Keratinocyte (primary cell): ENCODE measurements around the gene CHD9NB. TPM values are rescaled to one million over a fixed set of nuclear protein-coding genes. Genes with fewer than 3 reads are reported as not detected.
"Not testable (repeated sequence)": the region's sequence is repeated elsewhere in the genome, so short reads cannot be mapped to it uniquely, and the experiment has no call there.

Source experiments
- DNase-seq: peaks from one replicate; pipeline ENCODE4 v3.0.0-alpha.2; 2011; ENCODE audit warnings: low read depth, missing footprints, low spot score
- FAIRE-seq: peaks from 2 replicates; lab custom pipeline; 2011; peaks lifted over from hg19 to GRCh38; lab: Jason Lieb, UNC
- H2AFZ ChIP-seq: 2 replicates; pipeline ENCODE4 v1.6.0; 2012; ENCODE audit warnings: low read length, control low read depth, inconsistent platforms; ENCODE audit not compliant: control insufficient read depth
- H3K27ac ChIP-seq: 2 replicates; pipeline ENCODE4 v1.5.1; 2011; ENCODE audit warnings: low read length; ENCODE audit not compliant: control insufficient read depth, insufficient read depth
- H3K27me3 ChIP-seq: 3 replicates; pipeline ENCODE4 v1.6.0; 2011; ENCODE audit warnings: low read length; ENCODE audit not compliant: control insufficient read depth, insufficient read depth; ENCODE audit errors: extremely low read depth
- H3K36me3 ChIP-seq, 2 experiments: 2 replicates in 1 of 2; 3 replicates in 1 of 2; pipeline ENCODE4 v1.5.1; 2011; ENCODE audit warnings: low read length in 2 of 2, mild to moderate bottlenecking in 1 of 2; ENCODE audit not compliant: control insufficient read depth in 2 of 2, insufficient read depth in 2 of 2; ENCODE audit errors: extremely low read depth in 1 of 2
- H3K4me1 ChIP-seq: 3 replicates; pipeline ENCODE4 v1.5.1; 2011; ENCODE audit warnings: low read length; ENCODE audit not compliant: control insufficient read depth, insufficient read depth; ENCODE audit errors: extremely low read depth
- H3K4me2 ChIP-seq: 3 replicates; pipeline ENCODE4 v1.6.0; 2011; ENCODE audit warnings: low read depth, low read length; ENCODE audit not compliant: control insufficient read depth, insufficient read depth; ENCODE audit errors: extremely low read depth
- H3K4me3 ChIP-seq, 3 experiments: fragments of 200-600 bp in 1 of 3; sonication (generic) in 1 of 3; 2 replicates in 2 of 3; 3 replicates in 1 of 3; pipeline ENCODE4 v1.5.1; 2011 to 2016; ENCODE audit warnings: low read length in 3 of 3, mild to moderate bottlenecking in 3 of 3, control low read depth in 2 of 3, inconsistent platforms in 1 of 3, low read depth in 1 of 3, mixed read lengths in 1 of 3, mixed run types in 1 of 3, moderate library complexity in 1 of 3; ENCODE audit not compliant: control insufficient read depth in 2 of 3, insufficient read depth in 2 of 3; ENCODE audit errors: extremely low read depth in 1 of 3
- H3K79me2 ChIP-seq: 2 replicates; pipeline ENCODE4 v1.6.0; 2012; ENCODE audit warnings: low read length; ENCODE audit not compliant: control insufficient read depth, insufficient read depth
- H3K9ac ChIP-seq: 3 replicates; pipeline ENCODE4 v1.6.0; 2011; ENCODE audit warnings: low read length; ENCODE audit not compliant: control insufficient read depth, insufficient read depth; ENCODE audit errors: extremely low read depth
- H3K9me1 ChIP-seq: 3 replicates; pipeline ENCODE4 v1.6.0; 2011; ENCODE audit warnings: low read length; ENCODE audit not compliant: control insufficient read depth, insufficient read depth; ENCODE audit errors: extremely low read depth
- H3K9me3 ChIP-seq: 2 replicates; pipeline ENCODE4 v1.5.1; 2012; ENCODE audit warnings: low read depth, low read length; ENCODE audit not compliant: control insufficient read depth
- H4K20me1 ChIP-seq: 3 replicates; pipeline ENCODE4 v1.6.0; 2011; ENCODE audit warnings: low read length; ENCODE audit not compliant: control insufficient read depth, insufficient read depth; ENCODE audit errors: extremely low read depth
- CTCF ChIP-seq, 3 experiments: IDR thresholded peaks in 1 of 3; conservative IDR thresholded peaks in 1 of 3; optimal IDR thresholded peaks in 1 of 3; 2 replicates in 2 of 3; 3 replicates in 1 of 3; pipeline versions ENCODE3 to v1.5.1; 2011; ENCODE audit warnings: low read length in 3 of 3, mild to moderate bottlenecking in 3 of 3, moderate library complexity in 2 of 3, control low read depth in 1 of 3, inconsistent platforms in 1 of 3; ENCODE audit not compliant: insufficient read depth in 2 of 3; ENCODE audit errors: extremely low read depth in 1 of 3
- EZH2 ChIP-seq: IDR thresholded peaks from one replicate; pipeline ENCODE4 v1.6.1; 2012; ENCODE audit warnings: inconsistent platforms, mild to moderate bottlenecking, low read length, moderate library complexity
- dilution Hi-C: fragments of 300-500 bp; cut with MboI; formaldehyde crosslinking; loops from one replicate; pipeline ENCODE4 v1.7.0; 2020; ENCODE audit warnings: low sequenced_read_pairs; ENCODE audit not compliant: extremely low pct_ligation_motif_present
- polyA plus RNA-seq, 5 experiments: library from polyadenylated mRNA; depleted of rRNA in 3 of 5; stranded (reverse) in 3 of 5; stranded (forward) in 1 of 5; unstranded in 1 of 5; fragments of >200 nt; gene quantifications; 1 replicate in 1 of 5; 2 replicates in 3 of 5; 3 replicates in 1 of 5; pipeline versions ENCODE4 v1.2.1 to v1.2.3, GENCODE V29; 2011 to 2012; ENCODE audit warnings: missing spikeins in 2 of 5, low read depth in 1 of 5, low replicate concordance in 1 of 5

CHD9NB gene
- polyA plus RNA-seq, 1 donor (not counting 4 experiments of a cell fraction or from before 2014, with no cell fraction given) = 0.64 TPM

- Histone ChIP-seq H3K9me1 (no peaks in the 10 kb centered on the region), H3K9ac (no peak overlapping the region), H3K36me3 (no peaks in the 10 kb centered on the region), H3K27me3 (no peaks in the 10 kb centered on the region), H3K79me2 (peaks cover 27% of the 10 kb centered on the region), H2AFZ (no peak overlapping the region), H3K4me3 (no peak overlapping the region), H3K9me3 (peaks cover 2% of the 10 kb centered on the region), H3K4me1 (peaks cover 40% of the 10 kb centered on the region), H3K4me2 (no peak overlapping the region), H3K27ac (no peak overlapping the region), H4K20me1 (no peaks in the 10 kb centered on the region)
- FAIRE-seq = no peak
- dilution Hi-C loops = no loop called here
- DNase-seq = no peak
- TF ChIP-seq CTCF (optimal IDR thresholded peaks at IDR 0.05 in 1 of 3, IDR thresholded peaks at IDR 0.05 in 1 of 3, conservative IDR thresholded peaks at IDR 0.05 in 1 of 3; ENCODE audit: extremely low read depth in 1 of 3, insufficient read depth in 2 of 3, low read length in 3 of 3) = no peak
- no peak for TF ChIP-seq EZH2
Measured at GRCh38 chr16:53078247-53078646, 25.6 kb upstream of the CHD9NB start.

GRCh38 chr16:53075461-53075860, 22.8 kb upstream of the CHD9NB start:
- DNase-seq, H2AFZ ChIP-seq, H3K27me3 ChIP-seq, H3K4me2 ChIP-seq, H3K9me1 ChIP-seq, H4K20me1 ChIP-seq, H3K9ac ChIP-seq, H3K4me3 ChIP-seq, FAIRE-seq, H3K27ac ChIP-seq, H3K36me3 ChIP-seq, dilution Hi-C loops, H3K9me3 ChIP-seq: not testable (repeated sequence)
- peaks cover 14% of the 10 kb centered on the region for H3K4me1 ChIP-seq
- H3K79me2 ChIP-seq = peaks cover 41% of the 10 kb centered on the region

GRCh38 chr16:53074296-53074695, 21.6 kb upstream of the CHD9NB start:
- H3K4me3 ChIP-seq, FAIRE-seq, dilution Hi-C loops: not testable (repeated sequence)

More at GRCh38 chr16:53074296-53074695, 21.6 kb upstream of the CHD9NB start:
- H2AFZ ChIP-seq, H3K27me3 ChIP-seq, H3K4me1 ChIP-seq, H3K9me3 ChIP-seq, H3K27ac ChIP-seq, H3K9me1 ChIP-seq, H3K36me3 ChIP-seq, H4K20me1 ChIP-seq, H3K4me2 ChIP-seq, DNase-seq, H3K9ac ChIP-seq: not testable (repeated sequence)
- H3K79me2 ChIP-seq = peaks cover 46% of the 10 kb centered on the region
